Activated CD4-positive, alpha-beta T cell treated with anti-CD3 and anti-CD28 coated beads, Interleukin-2, amount 50 U/mL, for 16 hours (primary cell): ENCODE data around the gene CD27.

Experiments
- DNase-seq: peaks from one replicate; pipeline ENCODE4 v3.0.0-alpha.2; 2020

CD27 gene

GRCh38 chr12:6434205-6435140 is 10.3 kb upstream of the CD27 start:
- peak; percentile 59 for DNase-seq

- DNase-seq = no peak
These were observed 8.6 kb upstream of the CD27 start for GRCh38 chr12:6435961-6436715.

GRCh38 chr12:6437586-6437985 is 7.2 kb upstream of the CD27 start:
- DNase-seq = no peak

GRCh38 chr12:6438345-6438744 is 6.4 kb upstream of the CD27 start:
- DNase-seq = no peak

DNA sequence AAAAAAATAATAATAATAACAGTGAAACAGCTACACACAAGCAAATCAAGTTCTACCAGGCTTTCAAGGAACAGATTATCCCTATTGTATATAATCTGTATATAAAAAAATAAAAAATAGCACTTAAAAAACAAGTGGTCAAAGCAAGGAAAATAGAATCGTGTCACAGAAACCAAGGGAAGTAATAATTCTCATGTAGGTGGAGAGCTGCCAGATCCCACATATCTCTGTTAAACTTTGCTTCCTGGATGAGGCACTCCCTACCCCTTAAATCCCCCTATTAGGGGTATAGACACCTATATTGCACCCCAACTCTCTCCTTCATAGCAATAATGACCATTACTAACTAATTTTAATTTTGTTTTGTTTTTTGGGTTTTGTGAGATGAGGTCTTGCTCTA is 4.4 kb upstream of the CD27 start:
- no peak for DNase-seq

DNA sequence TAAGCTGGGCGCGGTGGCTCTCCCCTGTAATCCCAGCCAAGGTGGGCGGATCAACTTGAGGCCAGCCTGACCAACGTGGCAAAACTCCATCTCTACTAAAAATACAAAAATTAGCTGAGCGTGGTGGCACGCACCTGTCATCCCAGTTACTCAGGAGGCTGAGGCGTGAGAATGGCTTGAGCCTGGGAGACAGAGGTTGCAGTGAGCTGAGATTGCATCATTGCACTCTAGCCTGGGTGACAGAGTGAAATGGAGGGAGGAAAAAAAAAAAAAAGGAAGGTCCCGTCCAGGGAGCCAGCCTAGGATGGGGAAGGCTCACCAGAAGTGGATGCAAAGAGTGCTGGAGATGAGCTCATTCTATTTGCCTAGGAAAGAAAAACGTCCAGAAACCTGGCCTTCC is 1.9 kb upstream of the CD27 start:
- no peak for DNase-seq

DNA sequence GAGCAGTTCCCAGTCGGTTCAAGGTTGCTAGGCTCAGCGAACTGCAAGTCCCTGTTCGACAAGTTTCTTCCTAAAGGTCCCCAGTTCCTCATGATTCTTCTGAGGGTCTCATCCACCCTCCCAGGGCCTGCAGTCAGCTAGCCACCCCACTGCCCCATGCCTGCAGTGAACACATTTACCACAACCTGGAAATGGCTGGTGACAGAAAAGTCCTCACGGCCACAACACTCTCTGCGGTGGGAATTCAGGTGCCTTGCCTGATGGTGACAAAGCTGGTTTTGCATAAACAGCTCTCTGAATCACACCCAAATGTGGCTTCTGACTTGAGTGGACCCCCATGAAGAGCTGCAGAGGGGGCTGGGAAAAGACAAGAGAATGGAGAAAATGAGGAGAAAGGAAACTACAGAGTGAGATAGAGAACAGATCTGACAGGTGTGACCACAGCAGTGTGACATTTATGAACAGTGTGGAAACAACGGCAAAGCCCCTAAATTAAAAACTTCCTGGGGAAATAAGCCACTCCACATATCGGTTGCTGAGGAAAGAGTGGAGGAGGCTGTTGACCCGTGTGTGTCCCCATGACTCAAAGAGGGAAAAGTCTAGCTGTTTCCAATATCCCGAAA is 1.3 kb upstream of the CD27 start:
- peak; percentile 80 for DNase-seq

- DNase-seq = no peak
These were observed 724 bp upstream of the CD27 start for GRCh38 chr12:6444031-6444430.

- DNase-seq = no peak
These were observed 5.5 kb downstream of the CD27 start for GRCh38 chr12:6450091-6450868.

- no peak for DNase-seq
These were observed 6.2 kb downstream of the CD27 start for GRCh38 chr12:6450869-6451347.

GRCh38 chr12:6451348-6452244 is 6.8 kb downstream of the CD27 start, which contains the start of gene TAPBPL:
Gene TAPBPL, plus strand, starts transcription at chr12:6452042. Its CDS starts 207 bp downstream, at chr12:6452249.
- DNase-seq = peak; percentile 86

- no peak for DNase-seq
These were observed 7.6 kb downstream of the CD27 start for GRCh38 chr12:6452245-6452943.

- peak; percentile 63 for DNase-seq
These were observed 8.3 kb downstream of the CD27 start for GRCh38 chr12:6452944-6453630.

- DNase-seq = no peak
These were observed 12.6 kb downstream of the CD27 start for GRCh38 chr12:6457220-6457945.

- no peak for DNase-seq
These were observed 13.7 kb downstream of the CD27 start for GRCh38 chr12:6458281-6459003.

- DNase-seq = no peak
These were observed 14.2 kb downstream of the CD27 start for GRCh38 chr12:6459004-6459337.

DNA sequence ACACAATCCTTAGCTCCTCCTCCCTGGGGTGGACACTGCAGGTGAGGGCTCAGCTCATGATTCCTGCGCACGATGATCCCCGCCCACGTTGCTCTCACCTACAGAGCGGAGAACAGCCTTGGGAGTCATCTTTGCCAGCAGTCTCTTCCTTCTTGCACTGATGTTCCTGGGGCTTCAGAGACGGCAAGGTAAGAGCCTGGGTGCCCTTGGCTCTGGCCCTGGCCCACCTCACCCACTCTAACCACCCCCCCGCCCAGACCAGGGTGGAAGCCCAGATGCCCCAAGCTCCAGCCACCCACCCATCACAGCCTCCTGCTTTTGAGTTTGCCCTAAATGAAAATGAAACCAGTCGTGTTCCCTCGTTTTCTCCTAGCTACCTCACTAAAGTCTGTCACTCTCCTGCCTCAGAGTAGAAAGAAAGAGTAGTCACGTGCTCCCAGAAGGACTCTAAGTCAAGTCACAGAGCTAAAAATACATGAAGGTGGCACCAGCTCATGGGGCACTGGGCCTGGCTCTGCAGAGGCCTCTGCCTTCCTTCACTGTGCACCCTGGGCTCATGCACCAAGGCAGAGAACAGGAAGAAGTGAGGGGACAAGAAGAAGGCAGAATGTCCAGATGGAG is 16.1 kb downstream of the CD27 start:
- DNase-seq = peak; percentile 68
